Gastroesophageal sphincter (tissue), 4 donors: ENCODE measurements around the gene RDH8. TPM values are rescaled to one million over a fixed set of nuclear protein-coding genes. Genes with fewer than 3 reads are reported as not detected.

Source experiments
- ATAC-seq: fragments of 150-250 bp; one replicate; pipeline ENCODE4 v1.9.1; 2016; ENCODE audit warnings: mild to moderate bottlenecking, moderate library complexity
- H3K27ac ChIP-seq, 4 donors: fragments of 200-600 bp; sonication (generic) in 3 of 4; 1 replicate in 3 of 4; 2 replicates in 1 of 4; pipeline ENCODE4 v1.5.1; 2016 to 2019
- H3K27me3 ChIP-seq: fragments of 200-600 bp; sonication (generic); one replicate; pipeline ENCODE4 v1.5.1; 2019
- H3K36me3 ChIP-seq, 2 donors: fragments of 200-600 bp; sonication (generic); one replicate each; pipeline ENCODE4 v1.5.1; 2019; ENCODE audit warnings: control low read depth in 1 of 2
- H3K4me1 ChIP-seq, 3 donors: fragments of 200-600 bp; sonication (generic); 1 replicate in 2 of 3; 2 replicates in 1 of 3; pipeline ENCODE4 v1.5.1; 2016 to 2019; ENCODE audit warnings: control low read depth in 2 of 3
- H3K4me3 ChIP-seq, 2 donors: fragments of 200-600 bp; sonication (generic); one replicate each; pipeline ENCODE4 v1.5.1; 2019; ENCODE audit warnings: mild to moderate bottlenecking in 1 of 2, moderate library complexity in 1 of 2
- H3K9me3 ChIP-seq, 3 donors: fragments of 200-600 bp; sonication (generic); one replicate each; pipeline ENCODE4 v1.5.1; 2017 to 2019; ENCODE audit warnings: control low read depth in 2 of 3
- EP300 ChIP-seq: sonication (generic); formaldehyde crosslinking; IDR thresholded peaks from one replicate; pipeline ENCODE4 v1.6.1; 2017; ENCODE audit warnings: antibody characterized with exemption, mild to moderate bottlenecking
- POLR2A ChIP-seq, 2 donors: fragments of 450-650 bp; IDR thresholded peaks; one replicate each; pipeline ENCODE4 v1.6.1; 2017; ENCODE audit warnings: antibody characterized with exemption in 2 of 2, mild to moderate bottlenecking in 2 of 2, moderate library complexity in 1 of 2
- POLR2AphosphoS5 ChIP-seq: sonication (generic); formaldehyde crosslinking; IDR thresholded peaks from one replicate; pipeline ENCODE4 v1.6.1; 2017; ENCODE audit warnings: antibody characterized with exemption
- WGBS, 2 donors: methylation state at CpG; one replicate each; pipeline ENCODE4 v1.1.5; 2018; ENCODE audit warnings: low coverage in 1 of 2; 5-methylcytosine and 5-hydroxymethylcytosine counted together
- total RNA-seq, 4 donors: library from RNA; depleted of rRNA; stranded (reverse); fragments of >200 nt; gene quantifications; one replicate each; pipeline ENCODE4 v1.1.0, GENCODE V29; 2016
- TF ChIP-seq, protein P1 (sequence below), 4 experiments: fragments of 200-600 bp in 2 of 4; fragments of 450-650 bp in 2 of 4; sonication (generic) in 1 of 4; IDR thresholded peaks; one replicate each; pipeline ENCODE4 v1.5.1; 2017 to 2019; ENCODE audit warnings: antibody characterized with exemption in 4 of 4, mild to moderate bottlenecking in 2 of 4, moderate library complexity in 2 of 4

RDH8 gene
- total RNA-seq, 4 donors from 2014 or later: not detected

DNA sequence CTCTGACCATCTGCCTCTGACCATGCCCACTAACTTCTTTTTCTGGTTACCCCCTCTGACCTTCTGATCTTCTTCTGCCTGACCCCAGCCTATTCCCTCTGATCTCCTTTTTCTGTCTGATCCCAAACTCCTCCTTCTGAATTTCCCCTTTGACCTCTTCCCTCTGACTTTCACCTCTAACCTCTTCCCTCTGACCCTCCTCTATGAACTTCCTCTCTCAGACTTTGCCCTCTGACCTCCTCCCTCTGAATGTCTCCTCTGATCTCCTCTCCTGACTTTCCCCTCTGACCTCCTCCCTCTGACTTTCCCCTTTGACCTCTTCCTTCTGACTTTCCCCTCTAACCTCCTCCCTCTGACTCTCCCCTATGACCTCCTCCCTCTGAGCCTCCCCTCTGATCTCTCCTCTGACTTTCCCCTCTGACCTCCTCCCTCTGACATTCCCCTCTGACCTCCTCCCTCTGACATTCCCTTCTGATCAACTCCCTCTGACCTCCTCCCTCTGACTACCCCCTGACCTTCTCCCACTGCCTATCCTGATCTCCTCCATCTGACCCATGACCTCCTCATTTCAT is 6.4 kb upstream of the RDH8 start:
- Histone ChIP-seq H3K27ac (peak overlapping the region; percentile 30 to 83 (median 77)), H3K4me1 (peaks cover 0 to 85% (median 17%) of the 10 kb centered on the region in 3 donors), H3K27me3 (peaks cover 98% of the 10 kb centered on the region), H3K4me3 (peak overlapping the region in 1 of 2 donors; percentile 62), H3K9me3 (no peaks in the 10 kb centered on the region), H3K36me3 (peaks cover 0 to 25% of the 10 kb centered on the region in 2 donors)
- no peak for ATAC-seq
- TF ChIP-seq POLR2AphosphoS5 (no peak), EP300 (no peak)
- TF ChIP-seq, protein P1, sequence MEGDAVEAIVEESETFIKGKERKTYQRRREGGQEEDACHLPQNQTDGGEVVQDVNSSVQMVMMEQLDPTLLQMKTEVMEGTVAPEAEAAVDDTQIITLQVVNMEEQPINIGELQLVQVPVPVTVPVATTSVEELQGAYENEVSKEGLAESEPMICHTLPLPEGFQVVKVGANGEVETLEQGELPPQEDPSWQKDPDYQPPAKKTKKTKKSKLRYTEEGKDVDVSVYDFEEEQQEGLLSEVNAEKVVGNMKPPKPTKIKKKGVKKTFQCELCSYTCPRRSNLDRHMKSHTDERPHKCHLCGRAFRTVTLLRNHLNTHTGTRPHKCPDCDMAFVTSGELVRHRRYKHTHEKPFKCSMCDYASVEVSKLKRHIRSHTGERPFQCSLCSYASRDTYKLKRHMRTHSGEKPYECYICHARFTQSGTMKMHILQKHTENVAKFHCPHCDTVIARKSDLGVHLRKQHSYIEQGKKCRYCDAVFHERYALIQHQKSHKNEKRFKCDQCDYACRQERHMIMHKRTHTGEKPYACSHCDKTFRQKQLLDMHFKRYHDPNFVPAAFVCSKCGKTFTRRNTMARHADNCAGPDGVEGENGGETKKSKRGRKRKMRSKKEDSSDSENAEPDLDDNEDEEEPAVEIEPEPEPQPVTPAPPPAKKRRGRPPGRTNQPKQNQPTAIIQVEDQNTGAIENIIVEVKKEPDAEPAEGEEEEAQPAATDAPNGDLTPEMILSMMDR (IDR thresholded peaks at IDR 0.05): no peak

DNA sequence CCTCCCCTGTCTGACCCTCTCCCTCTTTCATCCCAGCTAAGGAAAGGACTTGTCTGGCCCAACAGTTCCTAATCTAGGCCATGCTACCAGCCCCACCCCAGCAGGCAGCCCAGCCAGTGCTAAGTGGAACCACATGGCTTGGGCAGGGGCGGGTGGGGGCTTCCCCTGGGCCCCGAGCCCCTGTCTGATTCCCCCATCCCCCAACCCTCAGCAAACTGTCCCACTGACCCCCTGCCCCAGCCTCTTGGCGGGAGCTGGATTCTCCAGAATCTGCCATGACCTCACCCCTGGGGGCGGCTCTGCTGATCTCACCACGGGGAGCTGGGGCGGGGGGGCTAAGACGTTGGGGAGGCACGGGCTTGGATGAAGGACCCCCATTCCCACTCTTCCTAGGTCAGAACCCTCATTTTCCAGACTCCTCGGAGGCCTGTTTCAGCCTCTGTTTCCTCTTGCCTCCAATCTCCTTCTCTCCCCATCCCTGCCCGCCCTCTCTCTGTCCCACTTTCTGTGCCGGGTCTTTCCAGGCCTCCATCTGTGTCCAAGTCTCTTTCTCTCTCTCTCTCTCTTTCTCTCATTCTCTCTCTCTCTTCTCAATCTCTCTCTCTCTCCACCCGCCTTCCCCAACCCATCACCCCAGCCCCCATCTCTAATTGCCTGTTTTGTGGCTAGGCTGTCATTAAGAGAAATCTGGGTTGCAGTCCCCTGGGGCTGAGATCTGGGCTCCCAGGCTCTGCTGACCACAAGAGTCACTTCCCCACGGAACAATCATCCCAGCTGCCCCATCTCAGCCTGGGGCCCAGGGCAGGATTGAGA is 5.7 kb upstream of the RDH8 start:
- TF ChIP-seq POLR2AphosphoS5 (no peak), EP300 (no peak), POLR2A (IDR thresholded peaks at IDR 0.05) (no peak)
- TF ChIP-seq, protein P1 (IDR thresholded peaks at IDR 0.05): no peak
- WGBS, 2 donors: 26 to 29% methylated on average over 3 to 12 of the region's 13 CpGs
- H3K27ac ChIP-seq: peak overlapping the region; percentile 30 to 83 (median 77)
- H3K9me3 ChIP-seq: no peaks in the 10 kb centered on the region
- H3K27me3 ChIP-seq: peaks cover 99% of the 10 kb centered on the region
- ATAC-seq: peak; percentile 7
- H3K4me3 ChIP-seq: peak overlapping the region in 1 of 2 donors; percentile 62
- H3K36me3 ChIP-seq: peaks cover 0 to 22% of the 10 kb centered on the region in 2 donors
- H3K4me1 ChIP-seq: peaks cover 0 to 77% (median 17%) of the 10 kb centered on the region in 3 donors

DNA sequence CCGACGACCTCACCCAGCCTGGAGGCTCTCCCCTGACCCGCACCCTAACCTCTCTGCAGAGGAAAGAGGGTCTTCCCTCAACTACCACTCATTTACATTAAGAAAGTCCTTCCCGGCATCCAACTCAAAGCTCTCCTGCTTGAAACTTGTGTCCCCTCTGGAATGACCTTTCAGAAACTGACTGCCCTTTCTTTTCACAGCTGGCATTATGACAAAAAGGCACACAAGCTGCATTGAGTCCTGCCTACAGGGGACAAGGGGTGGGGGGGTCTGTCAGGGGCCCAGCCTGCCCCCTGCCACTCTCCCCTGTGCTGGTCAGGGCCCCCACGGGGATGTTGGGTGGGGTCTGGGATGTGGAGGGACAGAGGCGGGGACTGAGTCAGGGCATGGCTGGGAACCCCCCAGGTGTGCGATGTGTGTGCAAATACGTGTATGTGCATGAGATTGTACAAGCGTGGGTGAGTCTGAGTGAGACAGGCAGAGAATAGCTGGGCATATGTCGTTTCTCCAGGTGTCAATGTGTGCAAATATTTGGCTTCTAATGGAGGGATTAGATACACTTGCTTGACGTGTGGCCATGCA is 5.0 kb upstream of the RDH8 start:
- WGBS, 2 donors: 12 to 39% methylated on average over 3 to 7 of the region's 11 CpGs
- Histone ChIP-seq H3K4me1 (peaks cover 0 to 75% (median 17%) of the 10 kb centered on the region in 3 donors), H3K36me3 (peaks cover 0 to 22% of the 10 kb centered on the region in 2 donors), H3K27ac (peak overlapping the region in 3 of 4 donors; percentile 76 to 83 (median 78)), H3K9me3 (no peaks in the 10 kb centered on the region), H3K4me3 (peak overlapping the region in 1 of 2 donors; percentile 62), H3K27me3 (peaks cover 100% of the 10 kb centered on the region)
- TF ChIP-seq POLR2A (IDR thresholded peaks at IDR 0.05) (no peak), EP300 (no peak), POLR2AphosphoS5 (no peak)
- TF ChIP-seq, protein P1 (IDR thresholded peaks at IDR 0.05): no peak
- ATAC-seq: no peak

DNA sequence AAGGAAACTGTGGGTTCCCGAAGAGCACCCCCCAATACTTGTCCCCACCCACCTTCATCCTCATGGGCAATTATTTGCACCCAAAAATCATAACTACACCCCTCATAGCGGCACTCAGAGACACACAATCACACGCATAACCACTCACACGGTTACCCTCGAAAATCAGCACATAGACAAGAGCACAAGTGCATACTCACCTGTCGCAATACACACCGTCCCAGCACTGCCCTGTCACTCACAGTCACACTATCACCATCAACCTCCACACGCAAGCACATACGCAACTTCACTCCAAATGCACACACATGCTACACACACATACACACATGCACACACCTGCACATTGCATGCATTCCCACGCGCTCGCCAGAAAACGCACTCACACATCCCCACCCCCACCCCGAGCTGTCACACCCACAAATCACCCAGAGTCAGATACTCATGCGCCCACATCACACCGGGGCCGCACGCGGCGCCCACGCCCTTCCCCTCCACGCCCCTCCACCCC is 3.5 kb upstream of the RDH8 start:
- H3K27me3 ChIP-seq: peaks cover 100% of the 10 kb centered on the region
- 4 to 14% methylated on average over 9 to 22 of the region's 22 CpGs for WGBS, 2 donors
- H3K4me3 ChIP-seq: peak overlapping the region; percentile 29 to 62
- H3K9me3 ChIP-seq: no peaks in the 10 kb centered on the region
- no peak for ATAC-seq
- peaks cover 0 to 61% (median 17%) of the 10 kb centered on the region in 3 donors for H3K4me1 ChIP-seq
- TF ChIP-seq POLR2AphosphoS5 (no peak), POLR2A (IDR thresholded peaks at IDR 0.05) (no peak), EP300 (no peak)
- TF ChIP-seq, protein P1 (IDR thresholded peaks at IDR 0.05): no peak
- H3K36me3 ChIP-seq: peaks cover 0 to 7% of the 10 kb centered on the region in 2 donors
- peak overlapping the region in 3 of 4 donors; percentile 76 to 83 (median 78) for H3K27ac ChIP-seq
